K562 (cell line): Measurements from ENCODE around the gene GAL3ST3. TPM values are rescaled to one million over a fixed set of nuclear protein-coding genes. Genes with fewer than 3 reads are reported as not detected.
A peak's percentile ranks its signal among the peaks of the same experiment; 100 is the strongest.

Experiments used
- CEBPB ChIP-seq: fragments of 450-650 bp; IDR thresholded peaks from 2 replicates; pipeline ENCODE4 v1.6.1; 2016; ENCODE audit warnings: missing genetic modification characterization, missing compliant biosample characterization
- DNMT1 ChIP-seq: fragments of 450-650 bp; IDR thresholded peaks from 2 replicates; pipeline ENCODE4 v1.6.1; 2016; ENCODE audit warnings: antibody characterized with exemption, mild to moderate bottlenecking
- GABPB1 ChIP-seq: sonication (generic); formaldehyde crosslinking; IDR thresholded peaks from 2 replicates; pipeline ENCODE4 v1.8.0; 2022; ENCODE audit warnings: mild to moderate bottlenecking, missing genetic modification reagents
- KDM1A ChIP-seq, 2 experiments: fragments of 450-650 bp; IDR thresholded peaks; 2 replicates each; pipeline ENCODE4 v1.6.1; 2016; ENCODE audit warnings: mild to moderate bottlenecking in 2 of 2
- KLF6 ChIP-seq: fragments of 250-450 bp; sonication (Bioruptor Pico); IDR thresholded peaks from 2 replicates; pipeline ENCODE4 v1.4.0; 2020; ENCODE audit warnings: mild to moderate bottlenecking, moderate library complexity, borderline replicate concordance
- PKNOX1 ChIP-seq: fragments of 450-650 bp; IDR thresholded peaks from 2 replicates; pipeline ENCODE4 v1.6.1; 2016
- PRDM10 ChIP-seq: fragments of 450-650 bp; IDR thresholded peaks from 2 replicates; pipeline ENCODE4 v1.6.1; 2018; ENCODE audit not compliant: partially characterized antibody
- RBM22 ChIP-seq: fragments of 200-400 bp; formaldehyde crosslinking; IDR thresholded peaks from 2 replicates; pipeline ENCODE4 v1.6.1; 2018; ENCODE audit warnings: low read length, low read depth; ENCODE audit not compliant: poor library complexity, severe bottlenecking
- SIN3B ChIP-seq: fragments of 450-650 bp; IDR thresholded peaks from 2 replicates; pipeline ENCODE4 v1.6.1; 2017; ENCODE audit warnings: low read depth, mild to moderate bottlenecking, moderate library complexity
- SP1 ChIP-seq: sonication (generic); formaldehyde crosslinking; IDR thresholded peaks from 2 replicates; pipeline ENCODE4 v1.8.1; 2022; ENCODE audit warnings: mild to moderate bottlenecking, missing genetic modification reagents
- STAT5A ChIP-seq: IDR thresholded peaks from 2 replicates; pipeline ENCODE4 v1.6.1; 2012; ENCODE audit warnings: low read length, inconsistent platforms, borderline replicate concordance
- XRCC4 ChIP-seq: IDR thresholded peaks from one replicate; pipeline ENCODE4 v1.6.1; 2011; ENCODE audit not compliant: insufficient read depth, insufficient read length; ENCODE audit errors: extremely low read depth
- ZFPM2 ChIP-seq: fragments of 250-450 bp; sonication (Bioruptor Pico); IDR thresholded peaks from 2 replicates; pipeline ENCODE4 v1.5.1; 2022; ENCODE audit warnings: mild to moderate bottlenecking
- ZNF184 ChIP-seq: sonication (generic); formaldehyde crosslinking; IDR thresholded peaks from 2 replicates; pipeline ENCODE4 v1.5.0; 2020; ENCODE audit warnings: missing genetic modification reagents
- ZNF23 ChIP-seq: fragments of 250-450 bp; sonication (Bioruptor Pico); IDR thresholded peaks from 2 replicates; pipeline ENCODE4 v1.4.0; 2020; ENCODE audit warnings: mild to moderate bottlenecking
- ZNF444 ChIP-seq: fragments of 250-450 bp; sonication (Bioruptor Pico); IDR thresholded peaks from 2 replicates; pipeline ENCODE4 v1.4.0; 2020; ENCODE audit warnings: mild to moderate bottlenecking, moderate library complexity
- ZNF507 ChIP-seq: conservative IDR thresholded peaks from 2 replicates; pipeline ENCODE4 v1.6.1; 2017; ENCODE audit warnings: missing genetic modification characterization, missing compliant biosample characterization
- polyA plus RNA-seq, 8 experiments: library from polyadenylated mRNA; depleted of rRNA in 4 of 8; stranded (reverse) in 5 of 8; unstranded in 3 of 8; fragments of >200 nt; fragmentation: Nextera tagmentation in 2 of 8; fragmentation: Illumina TruSeq in 1 of 8; extraction: Ambion mirVana in 2 of 8; extraction: Trizol in 1 of 8; gene quantifications; 2 replicates each; pipeline versions ENCODE4 v1.2.1 to v1.2.3, GENCODE V29; 2011 to 2014; ENCODE audit warnings: inconsistent platforms in 1 of 8, missing spikeins in 1 of 8
- total RNA-seq, 7 experiments: library from RNA; depleted of rRNA in 6 of 7; stranded (reverse); fragments of >200 nt in 6 of 7; fragmentation: Illumina TruSeq in 2 of 7; extraction: Trizol in 2 of 7; gene quantifications; 2 replicates each; pipeline versions ENCODE4 v1.2.1 to v1.2.3, GENCODE V29; 2011 to 2021; ENCODE audit warnings: low replicate concordance in 1 of 7
- TF ChIP-seq, protein P1 (sequence below): fragments of 250-450 bp; sonication (Bioruptor Pico); IDR thresholded peaks from 2 replicates; pipeline ENCODE4 v1.5.0; 2021
- TF ChIP-seq, protein P2 (sequence below): sonication (generic); formaldehyde crosslinking; IDR thresholded peaks from 2 replicates; pipeline ENCODE4 v1.8.1; 2022; ENCODE audit warnings: missing genetic modification reagents
- TF ChIP-seq, protein P3 (sequence below): IDR thresholded peaks from 2 replicates; pipeline ENCODE4 v1.6.1; 2012; ENCODE audit warnings: low read depth, low read length, improper control_type of control experiment, borderline replicate concordance

GAL3ST3 gene
- total and polyA plus RNA-seq, 9 of the 15 experiments (the other 6 are each of a cell fraction or from before 2014, with no cell fraction given) = not detected

GRCh38 chr11:66051766-66052663 lies 3.1 kb upstream of the GAL3ST3 start, which contains the start of gene SF3B2 (continued):
- TF ChIP-seq PRDM10 = peak; percentile 58
- TF ChIP-seq PKNOX1 = peak; percentile 68
- TF ChIP-seq, protein P1, sequence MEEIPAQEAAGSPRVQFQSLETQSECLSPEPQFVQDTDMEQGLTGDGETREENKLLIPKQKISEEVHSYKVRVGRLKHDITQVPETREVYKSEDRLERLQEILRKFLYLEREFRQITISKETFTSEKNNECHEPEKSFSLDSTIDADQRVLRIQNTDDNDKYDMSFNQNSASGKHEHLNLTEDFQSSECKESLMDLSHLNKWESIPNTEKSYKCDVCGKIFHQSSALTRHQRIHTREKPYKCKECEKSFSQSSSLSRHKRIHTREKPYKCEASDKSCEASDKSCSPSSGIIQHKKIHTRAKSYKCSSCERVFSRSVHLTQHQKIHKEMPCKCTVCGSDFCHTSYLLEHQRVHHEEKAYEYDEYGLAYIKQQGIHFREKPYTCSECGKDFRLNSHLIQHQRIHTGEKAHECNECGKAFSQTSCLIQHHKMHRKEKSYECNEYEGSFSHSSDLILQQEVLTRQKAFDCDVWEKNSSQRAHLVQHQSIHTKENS (CRISPR knock-in tag) = no peak
- TF ChIP-seq CEBPB = no peak
- peak; percentile 86; the same call in 1 of the 2 replicates for TF ChIP-seq ZNF184 (CRISPR knock-in tag)
- no peak for TF ChIP-seq ZNF444
- TF ChIP-seq DNMT1 = no peak
- TF ChIP-seq ZNF23 (CRISPR knock-in tag) = no peak
- no peak for TF ChIP-seq ZNF507 (tag)
- TF ChIP-seq RBM22 = no peak
- TF ChIP-seq ZFPM2 (CRISPR knock-in tag) = no peak
- TF ChIP-seq KLF6 (CRISPR knock-in tag) = peak; percentile 73; the same call in 1 of the 2 replicates
- TF ChIP-seq, protein P2, sequence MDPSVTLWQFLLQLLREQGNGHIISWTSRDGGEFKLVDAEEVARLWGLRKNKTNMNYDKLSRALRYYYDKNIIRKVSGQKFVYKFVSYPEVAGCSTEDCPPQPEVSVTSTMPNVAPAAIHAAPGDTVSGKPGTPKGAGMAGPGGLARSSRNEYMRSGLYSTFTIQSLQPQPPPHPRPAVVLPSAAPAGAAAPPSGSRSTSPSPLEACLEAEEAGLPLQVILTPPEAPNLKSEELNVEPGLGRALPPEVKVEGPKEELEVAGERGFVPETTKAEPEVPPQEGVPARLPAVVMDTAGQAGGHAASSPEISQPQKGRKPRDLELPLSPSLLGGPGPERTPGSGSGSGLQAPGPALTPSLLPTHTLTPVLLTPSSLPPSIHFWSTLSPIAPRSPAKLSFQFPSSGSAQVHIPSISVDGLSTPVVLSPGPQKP = no peak
- TF ChIP-seq XRCC4 = no peak
- peak; percentile 94 for TF ChIP-seq SIN3B
- TF ChIP-seq SP1 (CRISPR knock-in tag) = peak; percentile 89
- TF ChIP-seq STAT5A = no peak
- TF ChIP-seq KDM1A (IDR thresholded peaks at IDR 0.05) = no peak
- TF ChIP-seq, protein P3, sequence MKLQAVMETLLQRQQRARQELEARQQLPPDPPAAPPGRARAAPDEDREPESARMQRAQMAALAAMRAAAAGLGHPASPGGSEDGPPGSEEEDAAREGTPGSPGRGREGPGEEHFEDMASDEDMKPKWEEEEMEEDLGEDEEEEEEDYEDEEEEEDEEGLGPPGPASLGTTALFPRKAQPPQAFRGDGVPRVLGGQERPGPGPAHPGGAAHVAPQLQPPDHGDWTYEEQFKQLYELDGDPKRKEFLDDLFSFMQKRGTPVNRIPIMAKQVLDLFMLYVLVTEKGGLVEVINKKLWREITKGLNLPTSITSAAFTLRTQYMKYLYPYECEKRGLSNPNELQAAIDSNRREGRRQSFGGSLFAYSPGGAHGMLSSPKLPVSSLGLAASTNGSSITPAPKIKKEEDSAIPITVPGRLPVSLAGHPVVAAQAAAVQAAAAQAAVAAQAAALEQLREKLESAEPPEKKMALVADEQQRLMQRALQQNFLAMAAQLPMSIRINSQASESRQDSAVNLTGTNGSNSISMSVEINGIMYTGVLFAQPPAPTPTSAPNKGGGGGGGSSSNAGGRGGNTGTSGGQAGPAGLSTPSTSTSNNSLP = no peak
- TF ChIP-seq GABPB1 (CRISPR knock-in tag) = peak; percentile 97
